HG02884 (cell line): ENCODE results near the gene SYT3.

ENCODE experiments used
- ATAC-seq: cut with Tn5 transposase; IDR thresholded peaks from one replicate; pipeline ENCODE4 v1.9.1; 2021; ENCODE audit warnings: mild to moderate bottlenecking, moderate library complexity; ENCODE audit not compliant: unreplicated experiment

SYT3 gene, protein sequence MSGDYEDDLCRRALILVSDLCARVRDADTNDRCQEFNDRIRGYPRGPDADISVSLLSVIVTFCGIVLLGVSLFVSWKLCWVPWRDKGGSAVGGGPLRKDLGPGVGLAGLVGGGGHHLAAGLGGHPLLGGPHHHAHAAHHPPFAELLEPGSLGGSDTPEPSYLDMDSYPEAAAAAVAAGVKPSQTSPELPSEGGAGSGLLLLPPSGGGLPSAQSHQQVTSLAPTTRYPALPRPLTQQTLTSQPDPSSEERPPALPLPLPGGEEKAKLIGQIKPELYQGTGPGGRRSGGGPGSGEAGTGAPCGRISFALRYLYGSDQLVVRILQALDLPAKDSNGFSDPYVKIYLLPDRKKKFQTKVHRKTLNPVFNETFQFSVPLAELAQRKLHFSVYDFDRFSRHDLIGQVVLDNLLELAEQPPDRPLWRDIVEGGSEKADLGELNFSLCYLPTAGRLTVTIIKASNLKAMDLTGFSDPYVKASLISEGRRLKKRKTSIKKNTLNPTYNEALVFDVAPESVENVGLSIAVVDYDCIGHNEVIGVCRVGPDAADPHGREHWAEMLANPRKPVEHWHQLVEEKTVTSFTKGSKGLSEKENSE

DNA sequence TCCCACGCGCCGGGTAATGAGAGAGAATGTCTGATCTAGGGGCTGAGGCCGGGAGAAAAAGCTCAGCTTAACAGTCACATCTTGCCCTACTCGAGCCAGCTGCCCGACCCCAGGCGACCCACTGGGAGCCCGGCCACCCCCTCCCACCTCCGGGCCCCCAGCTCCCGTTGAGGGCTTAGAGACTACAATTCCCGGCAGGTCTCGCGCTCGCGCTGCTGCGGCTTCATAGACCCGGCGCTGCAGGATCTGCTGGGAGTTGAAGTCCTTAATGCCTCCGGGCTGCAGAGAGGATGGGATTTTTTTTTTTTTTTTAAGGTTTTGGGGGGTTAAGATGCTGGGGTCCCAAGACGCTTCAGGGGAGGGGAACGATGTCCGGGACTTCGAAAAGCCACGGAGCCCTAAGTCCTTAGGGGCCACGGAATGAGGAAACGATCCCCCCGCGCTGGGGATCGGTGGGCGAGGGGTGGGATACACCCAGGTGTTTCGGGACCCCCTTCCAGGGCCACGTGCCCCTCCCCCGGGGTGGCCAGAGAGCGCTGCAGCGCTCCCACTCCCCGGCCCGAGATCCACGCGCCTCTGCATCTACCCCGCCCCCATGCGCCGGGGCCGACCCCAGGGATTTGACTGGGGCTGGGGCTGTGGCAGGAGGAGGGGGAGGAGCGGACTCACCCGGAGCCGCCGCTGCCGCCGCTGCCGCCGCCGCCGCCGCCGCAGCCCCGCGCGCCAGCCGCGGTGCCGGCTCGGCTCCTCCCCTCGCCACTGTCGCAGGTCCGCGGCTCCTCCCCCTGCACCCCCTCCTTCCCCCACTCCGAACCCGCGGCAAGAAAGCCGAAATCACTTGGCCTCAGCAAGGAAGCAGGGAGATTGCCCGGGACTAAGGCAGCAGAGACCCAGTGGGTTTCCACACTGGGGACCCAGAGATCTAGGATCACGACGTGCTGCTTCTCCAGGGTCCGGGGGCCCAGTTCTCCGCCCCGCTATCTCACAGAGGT is at the start of gene SYT3:
SYT3 (minus strand) TSS at position 761 of the 992 bp plus-strand sequence. CDS start 2,470 bp downstream, outside the sequence.
- no peak for ATAC-seq

DNA sequence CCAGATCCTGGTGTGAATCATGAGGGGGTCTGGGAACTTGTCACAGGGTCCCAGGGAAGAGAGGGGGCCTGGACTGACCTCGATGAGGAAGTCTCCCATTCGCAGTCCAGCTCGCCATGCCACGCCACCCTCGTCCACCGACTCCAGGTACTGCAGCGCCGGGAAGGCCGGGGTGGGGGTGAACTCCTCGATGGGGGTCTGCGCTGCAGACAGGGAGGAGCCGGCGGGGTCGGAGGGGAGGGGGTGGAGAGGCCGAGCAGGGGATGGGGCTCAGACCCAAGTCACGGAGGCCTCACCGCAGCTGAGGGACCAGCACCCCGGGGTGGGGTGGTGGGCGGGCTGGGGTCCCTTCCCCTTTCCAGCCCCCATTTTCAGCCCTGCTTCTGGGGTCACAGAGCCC is 49.1 kb upstream of the SYT3 start:
- ATAC-seq, result no peak

DNA sequence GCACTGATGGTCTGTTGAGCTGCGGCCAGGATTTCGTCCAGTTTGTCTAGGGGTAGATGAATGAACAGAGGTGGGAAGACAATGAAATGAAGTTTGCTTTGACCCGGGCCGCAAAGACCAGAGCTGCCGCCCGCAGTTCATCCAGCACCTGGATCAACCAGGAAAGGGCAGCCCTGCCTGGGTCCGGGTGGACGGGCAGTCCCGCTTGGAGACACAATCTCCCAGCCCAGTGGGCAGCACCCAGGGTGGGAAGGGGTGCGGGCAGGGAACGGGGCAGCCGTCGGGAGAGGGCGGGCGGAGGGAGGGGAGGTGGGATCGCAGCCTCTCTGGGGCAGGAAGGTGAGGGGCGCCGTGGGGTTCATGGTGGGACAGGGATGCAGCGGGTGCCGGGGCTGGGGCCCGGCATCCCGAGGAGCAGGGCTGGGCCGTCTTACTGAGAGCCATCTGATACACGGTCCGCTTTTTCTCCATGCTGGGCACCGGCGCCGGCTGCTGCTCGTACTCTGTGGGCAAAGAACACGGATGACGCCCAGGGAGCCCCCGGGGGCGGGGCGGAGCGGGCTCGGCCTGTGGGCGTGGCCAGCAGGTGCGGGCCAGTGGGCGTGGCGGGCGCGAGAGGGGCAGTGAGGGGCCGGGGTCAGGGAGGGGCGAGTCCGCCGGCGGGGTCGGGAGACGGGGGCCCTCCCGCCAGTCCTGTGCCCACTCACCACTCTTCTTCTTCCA is 46.8 kb upstream of the SYT3 start:
- ATAC-seq, result no peak

DNA sequence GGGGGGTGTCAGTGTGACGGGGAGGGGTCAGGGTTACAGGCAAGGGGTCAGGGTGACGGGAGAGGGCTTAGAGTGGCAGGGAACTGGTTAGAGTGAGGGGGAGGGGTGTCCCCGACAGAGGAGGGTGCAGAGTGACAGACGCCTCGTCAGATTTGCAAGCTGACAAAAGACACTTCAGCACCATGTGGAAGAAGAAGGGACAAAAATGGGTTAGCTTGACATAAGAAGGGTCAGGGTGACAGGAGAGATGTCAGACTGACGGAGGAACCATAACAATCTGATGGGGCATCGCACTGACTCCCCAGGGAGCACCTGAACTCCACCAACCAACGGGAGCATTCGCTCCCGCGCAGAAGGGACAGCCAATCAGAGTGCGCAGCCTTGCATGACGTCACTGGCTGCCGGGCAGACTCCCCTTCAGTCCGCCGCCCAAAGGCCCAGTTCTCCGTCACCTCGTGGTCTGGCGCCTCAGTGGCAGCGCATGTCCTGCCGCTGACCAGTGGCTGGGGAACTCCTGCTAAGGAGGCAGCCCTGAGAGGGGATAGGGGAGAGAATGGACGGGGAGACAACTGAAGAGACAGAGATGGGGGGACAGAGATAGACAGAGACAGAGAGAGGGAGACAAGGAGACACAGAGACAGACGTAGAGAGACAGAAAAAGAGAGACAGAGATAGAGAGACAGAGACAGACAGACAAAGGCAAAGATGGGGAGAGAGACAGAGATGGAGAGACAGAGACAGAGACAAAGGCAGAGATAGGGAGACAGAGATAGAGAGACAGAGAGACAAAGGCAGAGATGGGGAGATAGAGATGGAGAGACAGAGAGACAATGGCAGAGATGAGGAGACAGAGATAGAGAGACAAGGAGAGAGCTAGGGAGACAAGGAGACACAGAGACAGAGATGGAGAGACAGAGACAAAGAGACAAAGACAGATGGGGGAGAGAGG is 39.8 kb upstream of the SYT3 start:
- no peak for ATAC-seq

DNA sequence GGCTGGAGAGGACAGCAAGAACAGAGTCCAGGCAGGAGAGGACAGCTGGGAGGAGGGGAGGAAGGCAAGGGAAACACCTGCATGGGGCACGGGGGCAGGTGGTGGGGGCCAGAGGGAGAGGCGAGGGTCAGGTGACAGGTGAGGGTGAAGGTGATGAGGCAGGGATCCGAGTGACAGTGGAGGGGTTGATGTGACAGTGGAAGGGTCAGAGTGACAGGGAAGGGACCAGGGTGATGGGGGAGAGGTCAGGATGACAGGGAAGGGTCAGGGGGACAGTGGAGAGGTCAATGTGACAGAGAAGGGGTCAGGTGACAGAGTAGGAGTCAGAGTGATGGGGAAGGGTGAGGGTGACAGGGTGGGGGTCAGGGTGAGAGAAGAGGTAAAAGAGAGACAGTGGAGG is 38.6 kb upstream of the SYT3 start:
- no peak for ATAC-seq

DNA sequence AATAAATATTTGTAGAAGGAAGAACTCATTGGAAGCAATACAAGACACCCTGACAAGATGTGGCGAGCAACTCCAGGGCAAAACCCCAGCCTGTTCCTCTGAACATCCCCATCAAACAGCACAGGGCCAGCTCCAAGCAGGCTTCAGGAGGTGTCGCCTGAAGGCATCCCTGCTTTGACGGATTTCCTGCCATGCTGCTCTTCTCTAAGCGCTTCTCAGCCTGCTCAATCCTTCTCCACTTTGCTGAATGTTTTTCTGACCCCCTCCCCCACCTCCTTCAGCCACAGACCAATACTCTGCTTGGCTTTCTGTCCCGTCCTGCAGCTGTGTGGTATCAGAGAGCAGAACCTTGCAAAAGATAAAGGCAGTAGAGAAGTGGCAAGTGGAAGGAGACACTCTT is 38.0 kb upstream of the SYT3 start:
- ATAC-seq, result no peak

DNA sequence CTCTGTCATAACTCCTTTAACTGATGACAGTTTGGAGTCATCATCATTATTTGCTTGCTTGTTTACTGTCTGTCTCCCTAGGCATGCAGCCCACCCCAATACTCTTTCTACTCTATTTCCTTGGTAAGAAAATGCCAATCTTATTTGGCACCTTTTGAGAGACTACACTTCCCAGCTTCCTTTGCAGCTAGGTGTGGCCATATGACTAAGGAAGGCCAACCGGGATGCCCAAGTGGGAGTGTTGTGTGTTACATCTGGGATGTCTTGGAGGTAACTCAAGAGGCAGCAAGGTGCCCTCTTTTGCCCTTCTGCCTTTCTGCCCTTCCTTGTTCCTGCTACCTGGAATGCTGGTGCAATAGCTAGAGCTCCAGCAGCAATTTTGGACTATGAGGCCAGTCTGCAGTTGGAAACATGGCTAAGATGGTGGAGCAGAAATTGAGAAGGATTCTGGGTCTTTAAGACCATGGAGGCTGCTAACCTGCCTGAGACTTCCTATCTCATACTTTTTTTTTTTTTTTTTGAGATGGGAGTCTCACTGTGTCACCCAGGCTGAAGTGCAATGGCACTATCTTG is 37.0 kb upstream of the SYT3 start:
- no peak for ATAC-seq

DNA sequence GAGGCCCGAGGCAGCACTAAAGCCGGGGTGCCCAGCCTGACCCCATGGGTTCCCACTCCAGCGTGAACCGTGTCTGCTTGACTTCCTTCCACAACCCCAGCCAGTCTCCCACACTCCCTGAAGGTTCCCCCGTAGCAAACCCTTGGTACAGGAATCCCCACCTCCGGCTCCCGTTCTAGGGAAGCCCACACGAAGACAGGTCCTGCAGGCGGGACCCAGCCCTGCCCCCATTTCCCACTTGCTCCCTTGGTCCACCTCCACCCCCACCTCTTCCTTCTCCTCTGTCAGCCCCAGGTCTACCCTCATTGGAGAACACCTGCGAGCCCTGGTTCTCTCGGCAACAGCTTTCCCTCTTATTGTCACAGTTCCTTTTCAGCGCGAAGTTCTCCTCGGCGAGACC is 33.4 kb upstream of the SYT3 start:
- no peak for ATAC-seq

DNA sequence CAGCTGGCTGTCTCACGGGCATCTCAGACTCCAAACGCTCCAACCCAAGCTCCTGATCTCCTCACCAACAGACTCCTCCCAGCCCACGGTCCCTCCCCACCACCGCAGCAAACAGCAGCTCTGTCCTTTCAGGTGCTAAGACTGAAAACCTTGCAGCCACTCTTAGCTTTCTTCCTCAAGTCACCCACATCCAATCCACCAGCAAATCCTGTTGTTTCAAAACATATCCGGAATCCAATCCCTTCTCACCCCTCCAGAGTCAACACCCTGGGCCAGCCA is 30.4 kb upstream of the SYT3 start:
- no peak for ATAC-seq

DNA sequence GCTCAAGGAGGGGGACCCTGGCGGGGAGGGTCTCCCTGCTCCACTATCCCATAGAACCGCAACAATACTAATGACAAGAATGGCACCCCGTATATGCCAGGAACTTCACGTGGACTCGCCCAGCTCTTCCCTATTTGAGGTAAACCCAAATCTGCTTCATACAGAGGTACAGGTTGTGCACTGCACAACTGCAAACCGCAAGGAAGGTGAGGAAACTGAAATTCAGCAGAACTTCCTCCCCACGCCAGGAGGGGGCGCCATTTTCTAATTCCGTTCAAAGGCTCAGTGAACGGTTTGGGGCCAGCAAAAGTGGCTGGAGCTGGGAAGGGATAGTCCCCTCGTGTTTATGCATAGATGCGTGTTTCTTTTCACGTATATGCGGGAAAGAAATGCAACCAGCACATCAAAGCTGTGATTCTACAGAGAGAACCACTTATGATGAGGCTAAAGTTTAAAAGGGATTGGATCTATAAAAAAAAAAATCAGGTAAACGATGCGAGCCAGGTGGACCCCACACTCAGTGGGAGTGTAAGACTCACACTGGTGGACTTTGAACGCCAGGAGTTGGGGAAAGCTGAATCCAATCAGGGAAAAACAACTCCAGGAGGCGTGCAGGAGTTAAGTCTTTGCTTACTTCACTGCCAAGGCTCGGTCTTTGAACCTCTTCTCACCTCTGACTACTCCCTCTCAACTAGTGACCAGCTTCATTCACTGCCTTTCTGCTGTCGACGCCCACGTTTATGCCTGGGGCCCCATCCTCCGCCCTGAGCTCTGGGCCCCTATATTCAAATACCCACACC is 29.8 kb upstream of the SYT3 start:
- ATAC-seq, result no peak

DNA sequence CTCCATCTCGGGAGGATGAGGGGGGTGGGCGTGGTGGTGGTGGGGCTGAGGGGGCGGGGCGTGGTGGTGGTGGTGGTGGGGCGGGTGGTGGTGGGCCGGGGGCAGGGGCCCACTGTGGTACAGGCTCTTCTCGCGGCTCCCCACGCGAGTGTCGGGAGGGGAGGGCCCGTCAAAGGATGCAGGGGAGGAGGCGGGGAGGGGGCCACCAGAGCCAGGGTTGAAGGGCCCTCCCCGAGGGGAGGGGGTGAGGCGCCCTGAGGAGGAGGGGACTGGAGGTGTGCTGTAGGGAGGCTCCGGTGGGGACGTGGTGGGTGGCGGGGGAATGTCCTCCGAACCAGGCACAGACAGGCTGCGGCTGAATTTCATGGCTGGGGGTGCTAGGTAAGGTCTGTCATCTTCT is 29.2 kb upstream of the SYT3 start:
- ATAC-seq, result no peak

DNA sequence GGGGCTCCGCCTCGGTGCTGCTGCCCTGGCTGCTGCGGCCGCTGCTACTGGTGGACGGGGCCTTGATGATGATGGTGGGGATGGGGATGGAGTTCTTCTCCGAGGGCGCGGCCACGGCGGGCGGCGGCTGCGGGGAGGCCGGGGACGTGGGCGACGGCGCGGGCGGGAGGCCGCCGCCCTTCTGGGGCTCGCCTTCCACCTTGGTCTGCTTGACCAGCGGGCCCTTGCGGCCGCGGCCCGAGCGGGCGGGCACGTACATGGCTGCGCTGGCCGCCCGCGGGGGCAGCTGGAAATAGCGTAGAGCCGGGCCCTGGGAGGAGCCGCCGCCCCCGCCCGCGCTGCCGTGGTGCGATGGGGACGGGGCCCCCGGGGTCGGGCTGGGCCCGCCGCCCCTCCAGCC is 28.7 kb upstream of the SYT3 start:
- ATAC-seq, result no peak

DNA sequence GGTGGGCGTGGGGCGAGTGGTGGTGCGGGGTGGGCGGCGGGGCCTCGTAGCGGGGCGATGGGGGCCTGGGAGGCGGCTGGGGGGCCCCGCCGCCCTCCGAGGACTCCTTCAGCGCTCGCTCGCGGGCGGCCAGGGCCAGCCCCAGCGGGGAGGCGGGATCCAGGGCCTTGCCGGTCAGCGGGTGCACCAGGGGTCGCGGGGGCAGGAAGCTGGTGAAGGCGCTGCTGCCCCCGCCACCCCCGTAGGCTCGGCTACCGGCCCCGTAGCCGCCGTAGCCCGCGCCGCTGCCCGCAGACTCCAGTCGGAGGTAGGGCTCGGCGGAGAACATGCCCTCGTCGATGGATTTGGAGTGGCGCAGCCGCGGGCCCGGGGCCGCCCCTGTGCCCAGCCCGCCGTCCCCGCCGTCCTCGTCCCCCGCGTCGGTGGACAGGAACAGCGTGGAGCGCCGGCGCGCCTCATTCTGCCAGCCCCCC is 28.1 kb upstream of the SYT3 start:
- ATAC-seq, result no peak

DNA sequence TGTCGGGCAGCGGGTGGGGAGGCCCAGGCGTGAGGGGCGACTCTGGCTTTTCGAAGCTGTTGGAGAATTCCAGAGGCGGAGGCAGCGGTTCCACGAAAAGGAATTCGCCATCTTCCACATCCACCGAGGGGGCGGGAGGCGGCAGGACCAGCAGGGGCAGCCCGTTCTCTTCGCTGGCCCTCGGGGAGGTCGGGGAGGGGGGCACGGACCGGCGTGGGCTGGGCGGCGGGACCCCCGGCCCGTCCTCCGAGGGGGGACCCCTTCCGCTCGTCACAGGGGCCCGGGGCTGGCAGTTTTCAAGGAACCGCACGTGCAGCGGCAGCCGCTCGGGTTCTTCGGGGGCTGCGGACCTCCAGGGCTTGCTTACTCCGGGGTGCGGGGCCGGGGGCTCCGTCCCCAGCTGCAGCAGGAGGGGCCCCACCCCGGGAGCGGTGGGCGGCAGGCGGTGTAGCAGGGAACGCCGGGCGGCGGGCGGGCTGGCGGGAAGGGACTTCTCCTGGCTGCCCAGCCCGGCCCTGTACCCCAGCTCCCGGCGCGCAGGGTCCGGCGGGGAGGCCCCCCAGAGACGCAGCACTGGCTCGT is 27.6 kb upstream of the SYT3 start:
- no peak for ATAC-seq

DNA sequence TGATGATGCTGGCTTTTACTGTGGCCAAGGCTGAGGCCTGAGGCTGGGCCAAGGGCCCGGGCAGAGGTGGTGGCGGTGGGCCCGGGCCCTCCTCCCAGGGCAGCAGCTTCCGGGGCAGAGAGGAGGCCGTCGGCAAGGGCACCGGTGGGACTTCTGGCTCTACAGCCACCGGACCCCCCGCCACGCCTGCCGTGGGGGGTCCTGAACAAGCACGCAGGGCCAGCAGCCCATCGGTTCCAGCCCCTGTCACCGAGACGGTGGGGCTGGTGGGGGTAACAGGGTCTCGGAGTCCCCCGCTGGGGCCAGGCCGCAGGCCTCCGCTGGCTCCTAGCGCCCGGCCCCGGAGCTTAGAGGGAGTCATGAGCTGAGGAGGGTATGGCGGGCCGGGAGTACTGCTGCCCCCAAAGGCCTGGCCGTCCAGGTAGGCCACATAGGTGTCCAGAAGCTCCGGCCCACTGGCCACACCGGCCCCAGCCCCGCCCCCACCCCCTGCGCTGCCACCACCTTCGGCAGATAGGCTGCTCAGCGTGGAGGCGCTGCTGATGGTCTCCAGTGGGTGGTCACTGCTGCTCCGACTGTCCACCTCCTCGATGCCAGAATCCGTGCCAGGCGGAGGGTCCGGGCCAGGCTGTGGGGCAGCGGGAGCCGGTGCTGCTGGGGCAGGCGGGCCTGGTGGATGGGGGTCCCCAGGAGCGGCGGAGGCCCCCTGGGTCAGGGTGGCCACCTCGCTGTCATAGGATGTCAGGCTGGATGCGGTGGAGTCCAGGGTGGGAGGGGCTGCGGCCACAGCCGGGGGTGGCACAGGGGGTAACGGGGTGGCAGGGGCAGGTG is 26.9 kb upstream of the SYT3 start:
- no peak for ATAC-seq

DNA sequence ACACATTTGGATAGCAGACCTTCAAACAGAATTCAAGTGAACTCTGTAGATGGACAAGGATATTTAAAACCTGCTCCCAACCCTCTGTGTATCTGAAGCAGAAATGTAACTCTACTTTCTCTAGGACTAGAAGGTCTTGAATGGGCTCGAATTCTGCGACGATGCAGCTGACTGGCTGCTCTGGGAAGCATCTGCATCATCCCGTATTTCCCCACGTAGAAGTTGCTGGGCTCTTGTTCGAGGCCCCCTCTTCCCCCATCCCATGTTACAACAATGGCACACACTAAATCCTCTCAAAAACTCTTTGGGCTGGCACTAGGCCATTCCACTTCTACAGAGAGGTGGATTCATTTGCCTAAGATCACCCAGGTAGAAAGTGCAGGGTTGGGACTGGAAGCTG is 24.5 kb upstream of the SYT3 start:
- no peak for ATAC-seq

DNA sequence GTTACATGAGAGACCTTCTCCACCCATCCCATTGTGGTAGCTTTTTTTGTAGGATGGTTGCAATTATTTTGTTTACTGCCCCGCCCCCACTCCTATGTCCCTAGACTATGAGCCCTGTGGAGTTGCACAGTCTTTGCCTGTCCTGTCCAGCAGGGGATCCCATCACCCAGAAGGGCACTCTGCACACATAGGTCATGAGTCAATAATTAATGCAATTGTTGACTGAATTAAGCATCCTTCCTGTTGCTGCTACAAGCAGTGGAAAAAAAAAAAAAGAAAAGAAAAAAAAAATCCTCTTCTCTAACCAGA is 23.8 kb upstream of the SYT3 start:
- ATAC-seq, result no peak
